Esophagus muscularis mucosa (tissue), 4 donors: Measurements from ENCODE around the gene MMD. TPM values are rescaled to one million over a fixed set of nuclear protein-coding genes. Genes with fewer than 3 reads are reported as not detected.

ENCODE experiments used
- DNase-seq: peaks from one replicate; pipeline ENCODE4 v3.0.0-alpha.2; 2017; ENCODE audit errors: extremely low spot score
- H3K27ac ChIP-seq, 4 donors: fragments of 200-600 bp; sonication (generic); replicated peaks in 1 of 4; 1 replicate in 3 of 4; 2 replicates in 1 of 4; pipeline ENCODE4 v1.5.1; 2016 to 2019; ENCODE audit warnings: mild to moderate bottlenecking in 1 of 4
- H3K27me3 ChIP-seq, 4 donors: fragments of 200-600 bp; sonication (generic); one replicate each; pipeline versions ENCODE4 v1.5.1 to v1.6.0; 2016 to 2019
- H3K36me3 ChIP-seq, 4 donors: fragments of 200-600 bp; sonication (generic); one replicate each; pipeline ENCODE4 v1.5.1; 2016 to 2019
- H3K4me1 ChIP-seq, 4 donors: fragments of 200-600 bp; sonication (generic); one replicate each; pipeline ENCODE4 v1.5.1; 2016 to 2019
- H3K4me3 ChIP-seq, 4 donors: fragments of 200-600 bp; sonication (generic); 1 replicate in 2 of 4; 2 replicates in 2 of 4; pipeline ENCODE4 v1.5.1; 2016 to 2019; ENCODE audit warnings: mild to moderate bottlenecking in 4 of 4, moderate library complexity in 1 of 4
- H3K9me3 ChIP-seq, 4 donors: fragments of 200-600 bp; sonication (generic); 1 replicate in 3 of 4; 2 replicates in 1 of 4; pipeline ENCODE4 v1.5.1; 2016 to 2019
- EP300 ChIP-seq: sonication (generic); formaldehyde crosslinking; IDR thresholded peaks from one replicate; pipeline ENCODE4 v1.6.1; 2017; ENCODE audit warnings: antibody characterized with exemption
- POLR2A ChIP-seq: fragments of 450-650 bp; IDR thresholded peaks from one replicate; pipeline ENCODE4 v1.6.1; 2017; ENCODE audit warnings: antibody characterized with exemption, moderate library complexity, mild to moderate bottlenecking, low read depth
- POLR2AphosphoS5 ChIP-seq, 2 donors: sonication (generic); formaldehyde crosslinking; IDR thresholded peaks; one replicate each; pipeline ENCODE4 v1.6.1; 2017; ENCODE audit warnings: antibody characterized with exemption in 2 of 2
- WGBS: methylation state at CpG from one replicate; pipeline ENCODE4 v1.1.5; 2018; 5-methylcytosine and 5-hydroxymethylcytosine counted together
- intact Hi-C: fragments of 100-400 bp; cut with DNase I; formaldehyde crosslinking; loops from one replicate; pipeline ENCODE4 v1.15.1; 2023
- total RNA-seq, 4 donors: library from RNA; depleted of rRNA; stranded (reverse); fragments of >200 nt; gene quantifications; one replicate each; pipeline versions ENCODE4 v1.1.0 to v1.2.1, GENCODE V29; 2016
- TF ChIP-seq, protein P1 (sequence below), 3 experiments: fragments of 200-600 bp in 2 of 3; fragments of 450-650 bp in 1 of 3; sonication (generic) in 2 of 3; IDR thresholded peaks; one replicate each; pipeline ENCODE4 v1.5.1; 2017 to 2019; ENCODE audit warnings: antibody characterized with exemption in 3 of 3, mild to moderate bottlenecking in 2 of 3, moderate library complexity in 1 of 3

MMD gene
- total RNA-seq, 4 donors from 2014 or later, result 28.5 to 43.9 (median 32.4) TPM

DNA sequence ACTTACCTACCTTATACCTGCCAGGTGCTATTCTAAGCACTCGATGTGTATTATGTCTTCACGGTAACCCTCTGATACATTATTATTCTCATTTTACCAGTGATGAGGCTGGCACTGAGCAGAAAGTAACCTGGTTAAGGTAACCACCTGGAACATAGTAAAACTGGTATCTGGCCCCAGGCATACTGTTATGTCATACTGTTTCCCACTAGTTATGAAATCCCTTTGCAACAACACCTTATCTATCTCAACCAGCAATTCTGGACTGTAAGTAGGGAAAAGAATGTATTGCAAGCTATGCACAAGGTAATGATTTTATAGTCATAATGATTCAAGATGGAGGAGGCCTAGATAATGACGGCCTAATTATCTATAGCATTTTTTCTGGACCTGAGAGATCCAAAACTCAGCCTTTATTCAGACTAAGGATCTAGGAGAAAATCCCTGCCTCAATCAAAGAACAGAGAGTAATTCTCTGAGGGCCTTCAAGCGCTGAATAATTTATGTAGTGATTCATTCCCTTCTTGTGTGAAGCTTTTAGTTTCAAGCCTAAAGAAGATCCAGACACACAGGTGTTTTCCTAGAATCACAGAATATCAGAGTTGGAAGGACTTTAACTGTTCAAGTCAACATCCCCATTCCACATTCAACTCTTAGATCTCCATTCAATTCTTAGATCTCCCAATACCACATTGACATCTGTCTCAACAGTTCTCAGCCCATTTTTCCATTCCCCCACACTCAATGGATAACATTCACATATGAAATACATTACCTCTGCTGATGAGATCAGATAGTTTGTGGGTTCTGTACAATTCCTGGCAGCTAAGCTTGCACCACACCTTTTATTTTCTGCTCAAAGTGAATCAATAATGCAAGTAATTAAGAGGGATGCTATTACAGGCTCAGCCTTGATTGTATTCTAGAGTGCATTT lies 14.9 kb upstream of the MMD start:
- Histone ChIP-seq H3K27me3 (no peaks in the 10 kb centered on the region), H3K4me3 (no peak overlapping the region), H3K9me3 (no peaks in the 10 kb centered on the region), H3K4me1 (peaks cover 0 to 55% (median 46%) of the 10 kb centered on the region in 4 donors), H3K36me3 (no peaks in the 10 kb centered on the region), H3K27ac (peak overlapping the region in 2 of 4 donors; percentile 6 to 46)
- intact Hi-C loops, result no loop called here
- 91% methylated on average over 4 of the region's 4 CpGs for WGBS
- DNase-seq, result no peak
- TF ChIP-seq, protein P1, sequence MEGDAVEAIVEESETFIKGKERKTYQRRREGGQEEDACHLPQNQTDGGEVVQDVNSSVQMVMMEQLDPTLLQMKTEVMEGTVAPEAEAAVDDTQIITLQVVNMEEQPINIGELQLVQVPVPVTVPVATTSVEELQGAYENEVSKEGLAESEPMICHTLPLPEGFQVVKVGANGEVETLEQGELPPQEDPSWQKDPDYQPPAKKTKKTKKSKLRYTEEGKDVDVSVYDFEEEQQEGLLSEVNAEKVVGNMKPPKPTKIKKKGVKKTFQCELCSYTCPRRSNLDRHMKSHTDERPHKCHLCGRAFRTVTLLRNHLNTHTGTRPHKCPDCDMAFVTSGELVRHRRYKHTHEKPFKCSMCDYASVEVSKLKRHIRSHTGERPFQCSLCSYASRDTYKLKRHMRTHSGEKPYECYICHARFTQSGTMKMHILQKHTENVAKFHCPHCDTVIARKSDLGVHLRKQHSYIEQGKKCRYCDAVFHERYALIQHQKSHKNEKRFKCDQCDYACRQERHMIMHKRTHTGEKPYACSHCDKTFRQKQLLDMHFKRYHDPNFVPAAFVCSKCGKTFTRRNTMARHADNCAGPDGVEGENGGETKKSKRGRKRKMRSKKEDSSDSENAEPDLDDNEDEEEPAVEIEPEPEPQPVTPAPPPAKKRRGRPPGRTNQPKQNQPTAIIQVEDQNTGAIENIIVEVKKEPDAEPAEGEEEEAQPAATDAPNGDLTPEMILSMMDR (IDR thresholded peaks at IDR 0.05), result no peak
- no peak for TF ChIP-seq POLR2AphosphoS5 (IDR thresholded peaks at IDR 0.05)
- no peak for TF ChIP-seq EP300
- TF ChIP-seq POLR2A, result no peak

DNA sequence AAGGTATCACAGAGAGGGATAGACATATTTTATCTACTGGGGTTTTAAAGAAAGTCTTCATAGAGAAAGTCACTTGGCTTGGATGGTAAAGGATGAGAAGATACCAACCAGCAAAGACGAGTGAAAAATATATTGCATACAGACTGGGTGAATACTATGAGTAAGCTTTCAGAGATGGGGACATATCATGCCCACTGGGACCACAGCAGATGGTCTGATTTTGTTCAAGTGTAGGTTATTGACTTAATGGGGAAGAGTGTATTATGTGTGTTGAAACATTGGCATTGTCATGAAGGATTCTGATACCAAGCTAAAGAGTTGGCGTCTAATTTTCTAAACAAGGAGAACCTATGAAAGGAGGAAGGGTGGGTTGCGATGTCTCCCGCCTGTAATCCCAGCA lies 13.8 kb upstream of the MMD start:
- H3K27ac ChIP-seq, result no peak overlapping the region
- no peaks in the 10 kb centered on the region for H3K9me3 ChIP-seq
- intact Hi-C loops, result no loop called here
- TF ChIP-seq, protein P1 (IDR thresholded peaks at IDR 0.05), result no peak
- TF ChIP-seq POLR2AphosphoS5 (IDR thresholded peaks at IDR 0.05) (no peak), EP300 (no peak), POLR2A (no peak)
- DNase-seq, result no peak
- H3K27me3 ChIP-seq, result no peaks in the 10 kb centered on the region
- no peak overlapping the region for H3K4me3 ChIP-seq
- 95% methylated on average over 4 of the region's 4 CpGs for WGBS
- H3K4me1 ChIP-seq, result peaks cover 6 to 53% (median 45%) of the 10 kb centered on the region in 4 donors
- no peaks in the 10 kb centered on the region for H3K36me3 ChIP-seq

DNA sequence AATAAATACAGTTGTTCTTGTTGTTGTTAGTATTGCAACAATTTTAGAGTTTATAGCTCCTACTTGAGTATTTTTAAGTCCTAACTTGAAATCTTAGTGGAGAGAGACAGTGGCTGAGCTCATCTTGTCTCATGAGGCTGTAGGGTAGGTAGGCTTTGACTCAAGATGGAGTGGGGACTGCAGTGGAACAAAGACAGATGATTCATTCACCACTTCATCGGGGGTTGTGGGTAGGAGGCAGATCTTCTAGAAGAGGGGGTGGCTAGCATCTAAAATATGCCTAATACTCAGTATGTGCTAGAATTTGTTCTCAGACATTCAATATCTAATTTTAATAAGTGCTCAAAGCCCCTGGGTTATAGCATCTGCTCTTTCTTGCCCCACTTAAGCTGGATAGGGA lies 13.1 kb upstream of the MMD start:
- TF ChIP-seq, protein P1 (IDR thresholded peaks at IDR 0.05), result no peak
- TF ChIP-seq EP300, result no peak
- TF ChIP-seq POLR2AphosphoS5 (IDR thresholded peaks at IDR 0.05), result no peak
- no peak for TF ChIP-seq POLR2A
- H3K9me3 ChIP-seq, result no peaks in the 10 kb centered on the region
- peaks cover 6 to 48% (median 39%) of the 10 kb centered on the region in 4 donors for H3K4me1 ChIP-seq
- H3K27me3 ChIP-seq, result no peaks in the 10 kb centered on the region
- intact Hi-C loops, result no loop called here
- H3K4me3 ChIP-seq, result no peak overlapping the region
- DNase-seq, result no peak
- H3K36me3 ChIP-seq, result no peaks in the 10 kb centered on the region
- WGBS, result 93% methylated on average over 1 of the region's 1 CpG
- H3K27ac ChIP-seq, result peak overlapping the region in 2 of 4 donors; percentile 58

DNA sequence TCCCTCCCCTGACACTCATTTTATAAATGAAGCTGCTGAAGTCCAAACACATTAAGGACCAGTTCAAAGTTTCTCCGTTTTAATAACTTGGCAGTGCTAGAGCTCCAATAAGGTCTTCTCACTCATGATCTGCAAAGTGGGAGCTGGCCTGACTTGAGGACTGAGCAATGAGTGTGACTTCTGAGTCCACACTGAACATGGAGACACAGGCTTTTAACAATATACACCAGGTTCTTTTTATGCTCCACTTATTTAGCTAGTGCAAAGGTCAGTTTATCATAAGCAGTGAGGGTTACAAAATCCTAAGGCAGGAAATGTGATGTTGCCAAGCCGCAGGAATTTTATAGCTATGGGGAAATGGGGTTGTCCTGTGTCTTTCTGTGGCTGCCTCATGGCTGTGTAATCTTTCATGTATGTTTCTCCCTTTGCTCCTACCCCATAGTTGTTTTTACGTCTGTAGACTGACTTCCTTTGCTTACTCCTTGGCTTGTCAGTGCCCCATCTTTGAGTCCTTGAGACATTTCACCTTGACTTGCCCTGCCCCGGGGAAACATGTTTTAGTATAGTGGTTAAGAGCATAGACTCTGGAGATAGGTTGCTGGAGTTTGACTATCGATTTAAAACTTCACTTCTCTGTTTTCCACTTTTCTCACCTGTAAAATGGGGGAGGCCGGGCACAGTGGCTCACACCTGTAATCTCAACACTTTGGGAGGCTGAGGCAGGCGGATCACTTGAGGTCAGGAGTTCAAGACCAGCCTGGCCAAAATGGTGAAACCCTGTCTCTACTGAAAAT lies 12.2 kb upstream of the MMD start:
- no peak for DNase-seq
- WGBS, result 67% methylated on average over 7 of the region's 7 CpGs
- Histone ChIP-seq H3K4me3 (no peak overlapping the region), H3K36me3 (no peaks in the 10 kb centered on the region), H3K4me1 (peaks cover 6 to 43% (median 36%) of the 10 kb centered on the region in 4 donors), H3K27ac (peak overlapping the region; percentile 41 to 70 (median 58)), H3K9me3 (no peaks in the 10 kb centered on the region), H3K27me3 (no peaks in the 10 kb centered on the region)
- TF ChIP-seq POLR2A (no peak), EP300 (no peak), POLR2AphosphoS5 (IDR thresholded peaks at IDR 0.05) (peak; percentile 30 to 63)
- intact Hi-C loops, result no loop called here
